Astrocyte (in vitro differentiated cells and primary cell): Measurements from ENCODE around the gene CPLX1. TPM values are rescaled to one million over a fixed set of nuclear protein-coding genes. Genes with fewer than 3 reads are reported as not detected.

Experiments
- DNase-seq: peaks from one replicate; pipeline ENCODE4 v3.0.0-alpha.2; 2010; ENCODE audit warnings: low read depth
- FAIRE-seq: peaks from 2 replicates; lab custom pipeline; 2011; peaks lifted over from hg19 to GRCh38; lab: Jason Lieb, UNC
- H2AFZ ChIP-seq: 2 replicates; pipeline ENCODE4 v1.6.0; 2012; ENCODE audit warnings: low read depth, low read length, inconsistent platforms
- H3K27ac ChIP-seq: 2 replicates; pipeline ENCODE4 v1.5.1; 2011; ENCODE audit warnings: low read depth, low read length, inconsistent platforms
- H3K27me3 ChIP-seq: 2 replicates; pipeline ENCODE4 v1.6.0; 2011; ENCODE audit warnings: low read length, inconsistent platforms; ENCODE audit not compliant: insufficient read depth
- H3K36me3 ChIP-seq: 2 replicates; pipeline ENCODE4 v1.5.1; 2011; ENCODE audit warnings: low read length, inconsistent platforms; ENCODE audit not compliant: insufficient read depth
- H3K4me1 ChIP-seq: 2 replicates; pipeline ENCODE4 v1.5.1; 2011; ENCODE audit warnings: low read length, inconsistent platforms; ENCODE audit not compliant: insufficient read depth
- H3K4me2 ChIP-seq: 2 replicates; pipeline ENCODE4 v1.6.0; 2012; ENCODE audit warnings: low read length, inconsistent platforms
- H3K4me3 ChIP-seq: 2 replicates; pipeline ENCODE4 v1.5.1; 2011; ENCODE audit warnings: low read depth, mild to moderate bottlenecking, low read length, inconsistent platforms; ENCODE audit not compliant: insufficient read depth
- H3K79me2 ChIP-seq: 2 replicates; pipeline ENCODE4 v1.6.0; 2012; ENCODE audit warnings: mild to moderate bottlenecking, low read length, inconsistent platforms; ENCODE audit not compliant: insufficient read depth
- H3K9ac ChIP-seq: 2 replicates; pipeline ENCODE4 v1.6.0; 2012; ENCODE audit warnings: mild to moderate bottlenecking, low read length, inconsistent platforms
- H3K9me3 ChIP-seq: 2 replicates; pipeline ENCODE4 v1.5.1; 2012; ENCODE audit warnings: low read depth, mild to moderate bottlenecking, low read length, inconsistent platforms; ENCODE audit not compliant: insufficient read depth
- H4K20me1 ChIP-seq: 2 replicates; pipeline ENCODE4 v1.6.0; 2012; ENCODE audit warnings: low read length, inconsistent platforms; ENCODE audit not compliant: insufficient read depth
- H3K27ac Mint-ChIP-seq: one replicate; pipeline ENCODE4 v1.8.0; 2021; ENCODE audit warnings: mild to moderate bottlenecking, mixed read lengths; ENCODE audit not compliant: unreplicated experiment
- H3K27me3 Mint-ChIP-seq: one replicate; pipeline ENCODE4 v1.8.0; 2021; ENCODE audit warnings: low read depth, mixed read lengths; ENCODE audit not compliant: unreplicated experiment
- H3K36me3 Mint-ChIP-seq: one replicate; pipeline ENCODE4 v1.8.0; 2021; ENCODE audit warnings: low read depth, mixed read lengths; ENCODE audit not compliant: unreplicated experiment
- H3K4me1 Mint-ChIP-seq: one replicate; pipeline ENCODE4 v1.8.0; 2021; ENCODE audit warnings: low read depth, mixed read lengths; ENCODE audit not compliant: unreplicated experiment
- H3K4me3 Mint-ChIP-seq: one replicate; pipeline ENCODE4 v1.8.0; 2021; ENCODE audit warnings: mild to moderate bottlenecking, moderate library complexity, mixed read lengths; ENCODE audit not compliant: unreplicated experiment
- H3K9me3 Mint-ChIP-seq: one replicate; pipeline ENCODE4 v1.8.0; 2021; ENCODE audit warnings: mild to moderate bottlenecking, mixed read lengths; ENCODE audit not compliant: unreplicated experiment
- CTCF ChIP-seq: IDR thresholded peaks from 2 replicates; pipeline ENCODE4 v1.5.1; 2011; ENCODE audit warnings: low read depth, mild to moderate bottlenecking, inconsistent platforms, low read length, moderate library complexity; ENCODE audit not compliant: insufficient read depth
- EZH2 ChIP-seq: IDR thresholded peaks from 2 replicates; pipeline ENCODE4 v1.6.1; 2012; ENCODE audit warnings: mild to moderate bottlenecking, low read length, inconsistent platforms; ENCODE audit not compliant: insufficient read depth
- total RNA-seq: library from RNA; stranded (reverse); gene quantifications from 2 replicates; pipeline ENCODE4 v1.2.1, GENCODE V29; 2021

Gene CPLX1
- total RNA-seq, 1 donor from 2014 or later = 1.9 TPM

GRCh38 chr4:743463-744211, 82.3 kb downstream of the CPLX1 start:
- Histone ChIP-seq H3K9ac (no peak overlapping the region), H3K27me3 (no peaks in the 10 kb centered on the region), H3K9me3 (no peaks in the 10 kb centered on the region), H3K27ac (no peak overlapping the region), H3K36me3 (peaks cover 10% of the 10 kb centered on the region), H3K4me3 (no peak overlapping the region), H3K4me1 (peaks cover 12% of the 10 kb centered on the region), H2AFZ (no peak overlapping the region), H3K79me2 (peaks cover 11% of the 10 kb centered on the region), H3K4me2 (no peak overlapping the region), H4K20me1 (peaks cover 58% of the 10 kb centered on the region)
- Mint-ChIP-seq H3K36me3 (peaks cover 8% of the 10 kb centered on the region), H3K27me3 (no peaks in the 10 kb centered on the region), H3K27ac (peak overlapping the region; percentile 41), H3K9me3 (no peaks in the 10 kb centered on the region), H3K4me3 (no peak overlapping the region), H3K4me1 (no peaks in the 10 kb centered on the region)
- FAIRE-seq (no peak), DNase-seq (no peak)
- no peak for TF ChIP-seq CTCF

DNA sequence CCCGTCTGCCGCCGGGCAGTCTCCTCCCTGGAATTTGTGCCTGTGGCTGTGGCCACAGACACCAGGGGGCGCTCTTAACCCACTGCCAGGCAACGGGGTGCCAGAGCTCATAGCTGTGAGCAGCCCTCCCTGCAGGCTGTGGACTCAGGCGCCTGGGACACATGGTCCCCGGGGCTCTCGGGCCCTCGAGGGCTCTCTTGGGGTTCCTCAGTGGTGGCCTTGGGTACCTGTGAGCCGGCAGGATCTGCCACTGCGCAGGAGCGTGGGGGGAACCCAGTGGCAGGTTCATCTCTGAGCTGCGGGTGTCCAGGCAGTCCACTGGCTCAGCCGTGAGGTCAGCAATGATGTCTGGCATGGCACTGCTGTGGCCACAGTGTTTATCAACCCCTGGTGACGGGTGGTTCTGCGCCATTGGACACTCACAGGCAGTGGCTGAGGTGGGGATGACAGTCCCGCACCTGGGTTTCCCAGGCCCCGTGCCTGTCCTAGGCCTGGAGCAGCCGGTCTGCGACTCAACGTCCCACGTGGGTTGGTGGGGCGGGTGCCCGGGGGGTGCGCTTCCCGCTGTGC, 83.1 kb downstream of the CPLX1 start:
- Histone ChIP-seq H4K20me1 (peaks cover 50% of the 10 kb centered on the region), H3K27ac (no peak overlapping the region), H3K79me2 (peaks cover 3% of the 10 kb centered on the region), H3K4me3 (no peak overlapping the region), H3K4me1 (peaks cover 12% of the 10 kb centered on the region), H3K9me3 (no peaks in the 10 kb centered on the region), H3K4me2 (no peak overlapping the region), H2AFZ (no peak overlapping the region), H3K9ac (no peak overlapping the region), H3K27me3 (no peaks in the 10 kb centered on the region), H3K36me3 (peaks cover 10% of the 10 kb centered on the region)
- no peak for FAIRE-seq
- TF ChIP-seq EZH2 (no peak), CTCF (peak; percentile 57)
- Mint-ChIP-seq H3K9me3 (no peaks in the 10 kb centered on the region), H3K27me3 (no peaks in the 10 kb centered on the region), H3K36me3 (peaks cover 8% of the 10 kb centered on the region), H3K4me3 (no peak overlapping the region), H3K4me1 (no peaks in the 10 kb centered on the region), H3K27ac (no peak overlapping the region)
- no peak for DNase-seq
